Measurements from ENCODE around the gene ITGB7. TPM values are rescaled to one million over a fixed set of nuclear protein-coding genes. Genes with fewer than 3 reads are reported as not detected.

The ITGB7 gene
- polyA plus RNA-seq, 2 donors: 7.5 to 8.0 TPM

GRCh38 chr12:53145383-53146260 lies 61.4 kb downstream of the ITGB7 start:
- no peaks in the 10 kb centered on the region for H3K4me1 ChIP-seq (ENCODE audit: control insufficient read depth in 2 of 2, insufficient read depth in 2 of 2, low read length in 1 of 2)
- no peak overlapping the region for H3K27ac ChIP-seq (ENCODE audit: low read depth in 2 of 2, low read length in 1 of 2)
- no peak overlapping the region for H3K4me3 ChIP-seq (ENCODE audit: low read depth in 1 of 2, low read length in 2 of 2)
- H3K27me3 ChIP-seq (ENCODE audit: control insufficient read depth in 1 of 2, insufficient read depth in 2 of 2, low read length in 2 of 2): no peaks in the 10 kb centered on the region
- 84 to 93% methylated on average over 5 of the region's 5 CpGs for WGBS, 2 donors
- no peaks in the 10 kb centered on the region for H3K36me3 ChIP-seq (ENCODE audit: control insufficient read depth in 2 of 2, insufficient read depth in 2 of 2, low read length in 1 of 2)
- H3K9me3 ChIP-seq (ENCODE audit: control insufficient read depth in 2 of 2, insufficient read depth in 1 of 2, low read depth in 1 of 2, low read length in 1 of 2): no peaks in the 10 kb centered on the region

- Histone ChIP-seq H3K27me3 (ENCODE audit: control insufficient read depth in 1 of 2, insufficient read depth in 2 of 2, low read length in 2 of 2) (no peaks in the 10 kb centered on the region), H3K36me3 (ENCODE audit: control insufficient read depth in 2 of 2, insufficient read depth in 2 of 2, low read length in 1 of 2) (no peaks in the 10 kb centered on the region), H3K9me3 (ENCODE audit: control insufficient read depth in 2 of 2, insufficient read depth in 1 of 2, low read depth in 1 of 2, low read length in 1 of 2) (peaks cover 0 to 2% of the 10 kb centered on the region in 2 donors), H3K27ac (ENCODE audit: low read depth in 2 of 2, low read length in 1 of 2) (no peak overlapping the region), H3K4me1 (ENCODE audit: control insufficient read depth in 2 of 2, insufficient read depth in 2 of 2, low read length in 1 of 2) (no peaks in the 10 kb centered on the region), H3K4me3 (ENCODE audit: low read depth in 1 of 2, low read length in 2 of 2) (no peak overlapping the region)
- WGBS, 2 donors: 87 to 89% methylated on average over 4 of the region's 4 CpGs
These were observed 63.7 kb downstream of the ITGB7 start for GRCh38 chr12:53143355-53143754.

Other genes starting within 250 kb of the ITGB7 start
- 100 to 1,000 TPM in 1 of 2 donors, 10 to 100 TPM in 1; 58.8 to 102 TPM for gene EIF4B, start 200.8 kb downstream of the ITGB7 start, polyA plus RNA-seq
- 10 to 100 TPM; 32.9 to 48.6 TPM for gene TNS2, start 157.2 kb downstream of the ITGB7 start, polyA plus RNA-seq
- 10 to 100 TPM; 16.1 to 24.1 TPM for gene SPRYD3, start 127.9 kb downstream of the ITGB7 start, polyA plus RNA-seq
- gene IGFBP6, start 109.6 kb downstream of the ITGB7 start, polyA plus RNA-seq: 10 to 100 TPM; 40.8 to 59.1 TPM
- under 1 TPM; 0.14 to 0.16 TPM for gene SOAT2, start 103.8 kb downstream of the ITGB7 start, polyA plus RNA-seq
- 1 to 10 TPM; 4.7 to 5.3 TPM for gene ZNF740, start 26.5 kb downstream of the ITGB7 start, polyA plus RNA-seq
- gene CSAD, start 26.3 kb downstream of the ITGB7 start, polyA plus RNA-seq: 10 to 100 TPM; 25.6 to 63.7 TPM
- 100 to 1,000 TPM in 1 of 2 donors, 10 to 100 TPM in 1; 84.8 to 104 TPM for gene RARG, start 25.0 kb upstream of the ITGB7 start, polyA plus RNA-seq
- gene ESPL1, start 61.0 kb upstream of the ITGB7 start, polyA plus RNA-seq: 10 to 100 TPM; 43.8 to 66.1 TPM
- 100 to 1,000 TPM; 612 to 762 TPM for gene PFDN5, start 88.3 kb upstream of the ITGB7 start, polyA plus RNA-seq
- gene MYG1, start 92.4 kb upstream of the ITGB7 start, polyA plus RNA-seq: 10 to 100 TPM; 41.8 to 75.0 TPM
- gene AAAS, start 114.4 kb upstream of the ITGB7 start, polyA plus RNA-seq: 10 to 100 TPM; 31.4 to 41.2 TPM
- gene SP7, start 129.1 kb upstream of the ITGB7 start, polyA plus RNA-seq: not detected
- 10 to 100 TPM; 21.6 to 22.3 TPM for gene SP1, start 172.9 kb upstream of the ITGB7 start, polyA plus RNA-seq
- gene AMHR2, start 216.6 kb upstream of the ITGB7 start, polyA plus RNA-seq: under 1 TPM in 1 of 2 donors, not detected in 1; 0.08 TPM
- 100 to 1,000 TPM in 1 of 2 donors, 10 to 100 TPM in 1; 73.8 to 119 TPM for gene PRR13, start 234.5 kb upstream of the ITGB7 start, polyA plus RNA-seq
- gene PCBP2, start 244.9 kb upstream of the ITGB7 start, polyA plus RNA-seq: 100 to 1,000 TPM; 330 to 344 TPM

Measured in esophagus (tissue), 2 donors.